Thoracic aorta (tissue), 2 donors: ENCODE data around the gene PLA1A. TPM values are rescaled to one million over a fixed set of nuclear protein-coding genes. Genes with fewer than 3 reads are reported as not detected.

ENCODE experiments used
- ATAC-seq: fragments of 150-250 bp; one replicate; pipeline ENCODE4 v1.8.0; 2017; ENCODE audit warnings: low read depth; ENCODE audit not compliant: insufficient number of reproducible peaks, low FRiP score
- DNase-seq: peaks from one replicate; pipeline ENCODE4 v3.0.0-alpha.2; 2020; ENCODE audit warnings: low spot score
- H3K27ac ChIP-seq, 2 donors: fragments of 200-600 bp; sonication (generic); 1 replicate in 1 of 2; 2 replicates in 1 of 2; pipeline ENCODE4 v1.5.1; 2016; ENCODE audit warnings: mild to moderate bottlenecking in 2 of 2, moderate library complexity in 2 of 2
- H3K27me3 ChIP-seq: fragments of 200-600 bp; sonication (generic); replicated peaks from 2 replicates; pipeline ENCODE4 v1.6.0; 2016; ENCODE audit warnings: mild to moderate bottlenecking; ENCODE audit not compliant: insufficient read depth
- H3K36me3 ChIP-seq: fragments of 200-600 bp; sonication (generic); one replicate; pipeline ENCODE4 v1.5.1; 2016
- H3K4me1 ChIP-seq, 2 donors: fragments of 200-600 bp; sonication (generic); 1 replicate in 1 of 2; 2 replicates in 1 of 2; pipeline versions ENCODE4 v1.5.1 to v1.6.0; 2016; ENCODE audit warnings: low read depth in 2 of 2, mild to moderate bottlenecking in 1 of 2; ENCODE audit not compliant: control insufficient read depth in 1 of 2
- H3K4me3 ChIP-seq: fragments of 200-600 bp; sonication (generic); 2 replicates; pipeline ENCODE4 v1.5.1; 2016; ENCODE audit warnings: mild to moderate bottlenecking
- H3K9me3 ChIP-seq: fragments of 200-600 bp; sonication (generic); 2 replicates; pipeline ENCODE4 v1.5.1; 2016
- total RNA-seq, 2 donors: library from RNA; depleted of rRNA; stranded (reverse); fragments of >200 nt; gene quantifications; one replicate each; pipeline versions ENCODE4 v1.1.0 to v1.2.3, GENCODE V29; 2016
- TF ChIP-seq, protein P1 (sequence below): fragments of 200-600 bp; sonication (generic); IDR thresholded peaks from one replicate; pipeline ENCODE4 v1.5.1; 2019; ENCODE audit warnings: antibody characterized with exemption

PLA1A gene
- total RNA-seq, 2 donors from 2014 or later: 4.9 to 20.8 TPM

DNA sequence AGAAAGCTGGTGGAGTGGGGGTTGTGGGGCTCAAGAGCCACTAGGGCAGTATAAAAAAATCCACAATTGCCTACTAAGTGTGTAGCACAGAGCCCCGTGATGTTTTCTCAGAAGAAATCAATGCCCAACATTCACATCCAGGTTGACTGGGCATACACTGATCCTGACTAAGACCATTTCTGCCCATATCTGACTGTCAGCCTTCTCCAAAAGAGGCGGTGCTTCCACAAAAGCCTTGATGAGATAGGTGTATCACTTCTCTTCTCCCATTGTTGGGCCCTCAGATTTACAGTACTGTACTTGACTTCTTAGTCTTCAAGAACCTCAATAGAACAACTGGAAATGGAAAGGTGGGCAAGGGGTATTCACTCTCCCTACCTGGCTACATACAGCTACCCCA, 61.3 kb downstream of the PLA1A start:
- TF ChIP-seq, protein P1, sequence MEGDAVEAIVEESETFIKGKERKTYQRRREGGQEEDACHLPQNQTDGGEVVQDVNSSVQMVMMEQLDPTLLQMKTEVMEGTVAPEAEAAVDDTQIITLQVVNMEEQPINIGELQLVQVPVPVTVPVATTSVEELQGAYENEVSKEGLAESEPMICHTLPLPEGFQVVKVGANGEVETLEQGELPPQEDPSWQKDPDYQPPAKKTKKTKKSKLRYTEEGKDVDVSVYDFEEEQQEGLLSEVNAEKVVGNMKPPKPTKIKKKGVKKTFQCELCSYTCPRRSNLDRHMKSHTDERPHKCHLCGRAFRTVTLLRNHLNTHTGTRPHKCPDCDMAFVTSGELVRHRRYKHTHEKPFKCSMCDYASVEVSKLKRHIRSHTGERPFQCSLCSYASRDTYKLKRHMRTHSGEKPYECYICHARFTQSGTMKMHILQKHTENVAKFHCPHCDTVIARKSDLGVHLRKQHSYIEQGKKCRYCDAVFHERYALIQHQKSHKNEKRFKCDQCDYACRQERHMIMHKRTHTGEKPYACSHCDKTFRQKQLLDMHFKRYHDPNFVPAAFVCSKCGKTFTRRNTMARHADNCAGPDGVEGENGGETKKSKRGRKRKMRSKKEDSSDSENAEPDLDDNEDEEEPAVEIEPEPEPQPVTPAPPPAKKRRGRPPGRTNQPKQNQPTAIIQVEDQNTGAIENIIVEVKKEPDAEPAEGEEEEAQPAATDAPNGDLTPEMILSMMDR: no peak
- Histone ChIP-seq H3K36me3 (no peaks in the 10 kb centered on the region), H3K9me3 (no peaks in the 10 kb centered on the region), H3K4me1 (peaks cover 19 to 55% of the 10 kb centered on the region in 2 donors), H3K27me3 (no peaks in the 10 kb centered on the region), H3K4me3 (peak overlapping the region; percentile 46), H3K27ac (no peak overlapping the region)
- ATAC-seq: no peak
- DNase-seq: no peak

- H3K27me3 ChIP-seq: no peaks in the 10 kb centered on the region
- no peak for DNase-seq
- H3K36me3 ChIP-seq: no peaks in the 10 kb centered on the region
- no peaks in the 10 kb centered on the region for H3K9me3 ChIP-seq
- peak overlapping the region; percentile 67 to 80 for H3K27ac ChIP-seq
- TF ChIP-seq, protein P1: no peak
- peaks cover 19 to 60% of the 10 kb centered on the region in 2 donors for H3K4me1 ChIP-seq
- ATAC-seq: no peak
- peak overlapping the region; percentile 46 for H3K4me3 ChIP-seq
Measured at GRCh38 chr3:119659606-119660291, 62.1 kb downstream of the PLA1A start.

- Histone ChIP-seq H3K27ac (peak within 1 kb of the TSS; percentile 67 to 80), H3K27me3 (no peaks in the 10 kb centered on the region), H3K9me3 (no peaks in the 10 kb centered on the region), H3K36me3 (no peaks in the 10 kb centered on the region), H3K4me1 (peaks cover 19 to 70% of the 10 kb centered on the region in 2 donors), H3K4me3 (peak within 1 kb of the TSS; percentile 46)
- TF ChIP-seq, protein P1: no peak
- ATAC-seq (peak; percentile 33), DNase-seq (no peak)
Measured at GRCh38 chr3:119660474-119661440, 63.1 kb downstream of the PLA1A start, which contains the start of gene POPDC2. Gene POPDC2 (minus strand): TSS chr3:119660589. CDS start chr3:119660423, 166 bp downstream.

DNA sequence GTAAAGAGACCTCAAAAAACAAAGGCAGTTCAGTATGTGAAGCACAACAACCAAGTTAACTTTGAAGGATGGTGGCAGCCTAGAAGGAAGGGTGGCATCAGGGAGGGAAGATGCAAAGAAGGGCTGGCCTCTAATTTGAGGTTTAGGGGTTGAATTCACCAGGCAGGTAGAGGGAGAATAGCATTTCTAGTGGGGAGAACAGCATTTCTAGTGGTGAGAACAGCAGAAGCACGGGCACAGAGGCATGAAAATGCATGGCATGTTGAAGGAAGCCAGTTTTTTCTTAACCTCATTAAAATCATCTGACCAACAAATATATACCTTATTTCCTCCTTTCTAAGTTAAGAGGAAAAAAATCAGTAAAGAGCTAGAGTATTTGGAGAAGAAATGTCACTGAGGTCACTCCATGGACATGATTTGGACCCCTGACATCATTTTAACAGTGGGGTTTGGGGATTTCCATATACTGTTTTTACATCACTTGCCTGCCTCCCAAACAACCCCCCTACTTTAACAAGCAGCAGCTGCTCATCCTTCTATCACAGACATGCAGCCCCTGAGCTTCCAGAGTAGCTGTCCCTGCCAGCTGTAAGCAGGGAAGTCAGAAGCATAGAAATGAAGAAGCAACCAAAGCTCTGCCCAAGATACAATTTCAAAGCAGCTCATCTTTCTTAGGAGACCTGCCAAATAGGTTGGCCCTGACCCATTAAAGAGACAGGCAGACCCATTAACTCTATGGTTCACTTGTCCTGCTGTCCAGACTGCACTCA, 65.1 kb downstream of the PLA1A start:
- no peak for ATAC-seq
- TF ChIP-seq, protein P1: no peak

More for the DNA sequence above, 65.1 kb downstream of the PLA1A start:
- Histone ChIP-seq H3K4me3 (no peak overlapping the region), H3K36me3 (no peaks in the 10 kb centered on the region), H3K27ac (peak overlapping the region; percentile 37 to 49), H3K9me3 (no peaks in the 10 kb centered on the region), H3K27me3 (no peaks in the 10 kb centered on the region), H3K4me1 (peaks cover 15 to 66% of the 10 kb centered on the region in 2 donors)
- DNase-seq: no peak
